H9 (cell line): ENCODE data around the gene KIAA0825. TPM values are rescaled to one million over a fixed set of nuclear protein-coding genes. Genes with fewer than 3 reads are reported as not detected.

Source experiments
- DNase-seq: peaks from one replicate; pipeline ENCODE4 v3.0.0-alpha.2; 2017
- H2AFZ ChIP-seq: one replicate; pipeline ENCODE4 v1.6.1; 2013; ENCODE audit warnings: mild to moderate bottlenecking, low read length, control low read depth, moderate library complexity
- H2AK5ac ChIP-seq: 2 replicates; pipeline ENCODE4 v1.6.1; 2013; ENCODE audit warnings: low read length, control low read depth, mixed read lengths; ENCODE audit not compliant: insufficient read length
- H2BK120ac ChIP-seq: one replicate; pipeline ENCODE4 v1.6.1; 2013; ENCODE audit warnings: low read depth, mild to moderate bottlenecking, low read length, control low read depth, inconsistent platforms; ENCODE audit not compliant: poor library complexity, severe bottlenecking
- H2BK12ac ChIP-seq: 2 replicates; pipeline ENCODE4 v1.6.1; 2013; ENCODE audit warnings: low read length, control low read depth, mixed read lengths, low read depth; ENCODE audit not compliant: insufficient read length
- H2BK15ac ChIP-seq: 2 replicates; pipeline ENCODE4 v1.6.1; 2013; ENCODE audit warnings: low read depth, low read length, control low read depth
- H2BK20ac ChIP-seq: one replicate; pipeline ENCODE4 v1.6.1; 2013; ENCODE audit warnings: low read depth, mild to moderate bottlenecking, low read length, control low read depth, inconsistent platforms; ENCODE audit not compliant: poor library complexity, severe bottlenecking
- H2BK5ac ChIP-seq: 2 replicates; pipeline ENCODE4 v1.6.1; 2013; ENCODE audit warnings: low read length, control low read depth, mixed read lengths; ENCODE audit not compliant: insufficient read length
- H3K14ac ChIP-seq: 2 replicates; pipeline ENCODE4 v1.6.1; 2013; ENCODE audit warnings: low read length, control low read depth; ENCODE audit not compliant: insufficient read depth
- H3K18ac ChIP-seq: 2 replicates; pipeline ENCODE4 v1.6.1; 2013; ENCODE audit warnings: low read depth, mild to moderate bottlenecking, mixed read lengths, low read length, control low read depth; ENCODE audit not compliant: insufficient read length
- H3K23ac ChIP-seq: 2 replicates; pipeline ENCODE4 v1.6.1; 2013; ENCODE audit warnings: low read length, control low read depth, mixed read lengths, low read depth; ENCODE audit not compliant: insufficient read length
- H3K23me2 ChIP-seq: 2 replicates; pipeline ENCODE4 v1.6.1; 2013; ENCODE audit warnings: low read depth, mild to moderate bottlenecking, mixed read lengths, low read length, control low read depth; ENCODE audit not compliant: insufficient read length, poor library complexity, severe bottlenecking
- H3K27ac ChIP-seq: 2 replicates; pipeline ENCODE4 v1.5.1; 2013; ENCODE audit warnings: low read length, control low read depth, mixed read lengths, low read depth; ENCODE audit not compliant: insufficient read length
- H3K27me3 ChIP-seq: 2 replicates; pipeline ENCODE4 v1.6.1; 2013; ENCODE audit warnings: low read length, control low read depth, inconsistent platforms; ENCODE audit not compliant: insufficient read depth
- H3K4ac ChIP-seq: 2 replicates; pipeline ENCODE4 v1.6.1; 2013; ENCODE audit warnings: low read depth, mild to moderate bottlenecking, control low read depth, inconsistent platforms, low read length, moderate library complexity
- H3K4me1 ChIP-seq: 2 replicates; pipeline ENCODE4 v1.6.1; 2013; ENCODE audit warnings: low read length, control low read depth, inconsistent platforms; ENCODE audit not compliant: insufficient read depth
- H3K4me2 ChIP-seq: 2 replicates; pipeline ENCODE4 v1.6.1; 2013; ENCODE audit warnings: low read length, control low read depth, mixed read lengths; ENCODE audit not compliant: insufficient read length, insufficient read depth
- H3K56ac ChIP-seq: 2 replicates; pipeline ENCODE4 v1.6.1; 2013; ENCODE audit warnings: low read depth, mild to moderate bottlenecking, mixed read lengths, low read length, control low read depth; ENCODE audit not compliant: insufficient read length
- H3K79me1 ChIP-seq: 2 replicates; pipeline ENCODE4 v1.6.1; 2013; ENCODE audit warnings: low read depth, mild to moderate bottlenecking, moderate library complexity, low read length, control low read depth, inconsistent platforms; ENCODE audit not compliant: insufficient read depth, poor library complexity, severe bottlenecking
- H3K79me2 ChIP-seq: 2 replicates; pipeline ENCODE4 v1.6.1; 2013; ENCODE audit warnings: low read length, control low read depth, inconsistent platforms; ENCODE audit not compliant: insufficient read depth
- H3K9ac ChIP-seq: 2 replicates; pipeline ENCODE4 v1.6.1; 2013; ENCODE audit warnings: low read length, control low read depth, mixed read lengths; ENCODE audit not compliant: insufficient read length; ENCODE audit errors: extremely low read depth
- H3K9me3 ChIP-seq: one replicate; pipeline ENCODE4 v1.6.1; 2013; ENCODE audit warnings: low read depth, low read length, inconsistent platforms; ENCODE audit not compliant: control insufficient read depth
- H3T11ph ChIP-seq: one replicate; pipeline ENCODE4 v1.6.1; 2013; ENCODE audit warnings: mild to moderate bottlenecking, low read length, control low read depth, inconsistent platforms
- H4K20me1 ChIP-seq: one replicate; pipeline ENCODE4 v1.6.1; 2013; ENCODE audit not compliant: control insufficient read depth, insufficient read length, insufficient read depth
- H4K5ac ChIP-seq: 2 replicates; pipeline ENCODE4 v1.6.1; 2013; ENCODE audit warnings: low read depth, mild to moderate bottlenecking, mixed read lengths, low read length, control low read depth; ENCODE audit not compliant: insufficient read length
- H4K8ac ChIP-seq: replicated peaks from 2 replicates; pipeline ENCODE4 v1.6.1; 2013; ENCODE audit warnings: low read length, control low read depth, mixed read lengths, low read depth; ENCODE audit not compliant: insufficient read length
- H4K91ac ChIP-seq: 2 replicates; pipeline ENCODE4 v1.6.1; 2013; ENCODE audit warnings: low read depth, mild to moderate bottlenecking, moderate library complexity, mixed read lengths, low read length, control low read depth; ENCODE audit not compliant: insufficient read length
- H3K27ac Mint-ChIP-seq, 3 experiments: 2 replicates in 2 of 3; 3 replicates in 1 of 3; pipeline ENCODE4 v1.8.0; 2020 to 2021; ENCODE audit warnings: mixed read lengths in 3 of 3, mild to moderate bottlenecking in 1 of 3, moderate library complexity in 1 of 3
- H3K27me3 Mint-ChIP-seq: 2 replicates; pipeline ENCODE4 v1.8.0; 2021; ENCODE audit warnings: low read depth, mild to moderate bottlenecking, moderate library complexity, mixed read lengths
- H3K36me3 Mint-ChIP-seq, 3 experiments: 2 replicates in 2 of 3; 3 replicates in 1 of 3; pipeline ENCODE4 v1.8.0; 2020 to 2021; ENCODE audit warnings: low read depth in 3 of 3, mixed read lengths in 3 of 3; ENCODE audit not compliant: insufficient read depth in 1 of 3
- H3K4me1 Mint-ChIP-seq, 2 experiments: 2 replicates each; pipeline ENCODE4 v1.8.0; 2020; ENCODE audit warnings: mixed read lengths in 2 of 2
- H3K4me3 Mint-ChIP-seq, 2 experiments: 2 replicates in 1 of 2; 3 replicates in 1 of 2; pipeline ENCODE4 v1.8.0; 2020 to 2021; ENCODE audit warnings: mild to moderate bottlenecking in 2 of 2, mixed read lengths in 2 of 2, moderate library complexity in 1 of 2
- H3K9me3 Mint-ChIP-seq, 2 experiments: 2 replicates in 1 of 2; 3 replicates in 1 of 2; pipeline ENCODE4 v1.8.0; 2020; ENCODE audit warnings: mild to moderate bottlenecking in 2 of 2, mixed read lengths in 2 of 2, moderate library complexity in 1 of 2
- CTCF ChIP-seq: fragments of 200-600 bp; sonication (generic); conservative IDR thresholded peaks from 3 replicates; pipeline ENCODE4 v1.8.0; 2021; ENCODE audit warnings: antibody characterized with exemption, mild to moderate bottlenecking
- WGBS: extraction: QIAGEN DNeasy Blood & Tissue Kit; methylation state at CpG from one replicate; pipeline ENCODE4 v1.1.7; 2013; ENCODE audit warnings: missing lambda C conversion rate, low lambda C conversion rate, mixed read lengths; ENCODE audit not compliant: insufficient read length; ENCODE audit errors: extremely low coverage; 5-methylcytosine and 5-hydroxymethylcytosine counted together
- total RNA-seq: library from RNA; stranded (reverse); gene quantifications from 2 replicates; pipeline ENCODE4 v1.2.1, GENCODE V29; 2021

The KIAA0825 gene
- total RNA-seq, 1 experiment from 2014 or later = 1.8 TPM

- H2BK12ac ChIP-seq = no peak overlapping the region
- H3K79me1 ChIP-seq = no peaks in the 10 kb centered on the region
- Mint-ChIP-seq H3K4me3 (no peak overlapping the region), H3K27ac (no peak overlapping the region; a peak in 1 of 7 replicates), H3K9me3 (no peaks in the 10 kb centered on the region), H3K36me3 (no peaks in the 10 kb centered on the region), H3K27me3 (no peaks in the 10 kb centered on the region), H3K4me1 (no peaks in the 10 kb centered on the region)
- H3T11ph ChIP-seq = no peak overlapping the region
- H4K8ac ChIP-seq = no peak overlapping the region
- WGBS = no CpG with 5 or more reads among the region's 3 CpGs
- no peak overlapping the region for H4K5ac ChIP-seq
- H2AFZ ChIP-seq = no peak overlapping the region
- H2BK20ac ChIP-seq = no peak overlapping the region
- DNase-seq = no peak
- H2BK120ac ChIP-seq = no peak overlapping the region
- H3K4ac ChIP-seq = no peak overlapping the region
- H3K23ac ChIP-seq = no peak overlapping the region
- no peak overlapping the region for H3K14ac ChIP-seq
- H3K27ac ChIP-seq = no peak overlapping the region
- no peak overlapping the region for H2BK15ac ChIP-seq
- H3K27me3 ChIP-seq = no peaks in the 10 kb centered on the region
- H3K79me2 ChIP-seq = no peaks in the 10 kb centered on the region
- no peaks in the 10 kb centered on the region for H3K9me3 ChIP-seq
- H2BK5ac ChIP-seq = no peak overlapping the region
- no peaks in the 10 kb centered on the region for H4K20me1 ChIP-seq
- no peak overlapping the region for H4K91ac ChIP-seq
- H3K4me1 ChIP-seq = no peaks in the 10 kb centered on the region
- no peak overlapping the region for H3K56ac ChIP-seq
- no peak overlapping the region for H3K9ac ChIP-seq
- no peaks in the 10 kb centered on the region for H3K23me2 ChIP-seq
- TF ChIP-seq CTCF = no peak
- H3K18ac ChIP-seq = no peak overlapping the region
- no peak overlapping the region for H3K4me2 ChIP-seq
- H2AK5ac ChIP-seq = no peak overlapping the region
These were observed 100.6 kb downstream of the KIAA0825 start for GRCh38 chr5:94517490-94518488.
